Measurements from ENCODE around the gene ILRUN. TPM values are rescaled to one million over a fixed set of nuclear protein-coding genes. Genes with fewer than 3 reads are reported as not detected.

The ILRUN gene
- total RNA-seq, 1 experiment from 2014 or later, result 64.6 TPM

- no peak overlapping the region for H4K91ac ChIP-seq (ENCODE audit: insufficient read length, low read depth, low read length)
- no peak overlapping the region for H2AK5ac ChIP-seq (ENCODE audit: insufficient read length, low read length)
- H3K23ac ChIP-seq (ENCODE audit: insufficient read length, low read depth, low read length), result no peak overlapping the region
- no peak overlapping the region for H2BK120ac ChIP-seq (ENCODE audit: low read depth, low read length, poor library complexity, severe bottlenecking)
- Mint-ChIP-seq H3K9me3 (peaks cover 6 to 8% of the 10 kb centered on the region in 2 experiments), H3K27ac (no peak overlapping the region), H3K4me1 (0 out of 4 replicates have a peak, but pooled peaks cover 0 to 3% of the 10 kb centered on the region in 2 experiments), H3K27me3 (ENCODE audit: low read depth) (no peaks in the 10 kb centered on the region; the same call in 1 of the 2 replicates), H3K4me3 (no peak overlapping the region), H3K36me3 (ENCODE audit: insufficient read depth in 1 of 3, low read depth in 3 of 3) (peaks cover 0 to 5% (median 5%) of the 10 kb centered on the region in 3 experiments; a peak in 5 of 7 replicates)
- H3K56ac ChIP-seq (ENCODE audit: insufficient read length, low read depth, low read length), result no peak overlapping the region
- no peak overlapping the region for H2BK12ac ChIP-seq (ENCODE audit: insufficient read length, low read depth, low read length)
- H3K18ac ChIP-seq (ENCODE audit: insufficient read length, low read depth, low read length), result no peak overlapping the region
- H2BK15ac ChIP-seq (ENCODE audit: low read depth, low read length), result no peak overlapping the region
- no peaks in the 10 kb centered on the region for H3K9me3 ChIP-seq (ENCODE audit: control insufficient read depth, low read depth, low read length)
- H3K27me3 ChIP-seq (ENCODE audit: insufficient read depth, low read length), result no peaks in the 10 kb centered on the region
- TF ChIP-seq CTCF (conservative IDR thresholded peaks at IDR 0.05), result no peak
- no peak overlapping the region for H4K8ac ChIP-seq (replicated peaks; ENCODE audit: insufficient read length, low read depth, low read length)
- no peak overlapping the region for H3K4me2 ChIP-seq (ENCODE audit: insufficient read depth, insufficient read length, low read length)
- H4K5ac ChIP-seq (ENCODE audit: insufficient read length, low read depth, low read length), result no peak overlapping the region
- DNase-seq, result no peak
- no peaks in the 10 kb centered on the region for H3K79me2 ChIP-seq (ENCODE audit: insufficient read depth, low read length)
- no peaks in the 10 kb centered on the region for H3K79me1 ChIP-seq (ENCODE audit: insufficient read depth, low read depth, low read length, poor library complexity, severe bottlenecking)
- no peak overlapping the region for H2BK20ac ChIP-seq (ENCODE audit: low read depth, low read length, poor library complexity, severe bottlenecking)
- H3K27ac ChIP-seq (ENCODE audit: insufficient read length, low read depth, low read length), result no peak overlapping the region
- WGBS (ENCODE audit: extremely low coverage, insufficient read length, low lambda C conversion rate), result no CpG with 5 or more reads among the region's 4 CpGs
- H3K4ac ChIP-seq (ENCODE audit: low read depth, low read length), result no peak overlapping the region
- H3K4me1 ChIP-seq (ENCODE audit: insufficient read depth, low read length), result no peaks in the 10 kb centered on the region
- no peak overlapping the region for H3K9ac ChIP-seq (ENCODE audit: extremely low read depth, insufficient read length, low read length)
- H3T11ph ChIP-seq (ENCODE audit: low read length), result no peak overlapping the region
- no peak overlapping the region for H2AFZ ChIP-seq (ENCODE audit: low read length)
- no peaks in the 10 kb centered on the region for H4K20me1 ChIP-seq (ENCODE audit: control insufficient read depth, insufficient read depth, insufficient read length)
- no peak overlapping the region for H3K14ac ChIP-seq (ENCODE audit: insufficient read depth, low read length)
- no peaks in the 10 kb centered on the region for H3K23me2 ChIP-seq (ENCODE audit: insufficient read length, low read depth, low read length, poor library complexity, severe bottlenecking)
- no peak overlapping the region for H2BK5ac ChIP-seq (ENCODE audit: insufficient read length, low read length)
Observed at GRCh38 chr6:34729631-34730470, 33.3 kb upstream of the ILRUN start.
